ENCODE results near the gene CDH2.

GRCh38 chr18:28043631-28044030 lies 133.3 kb downstream of the CDH2 start:
- TF ChIP-seq CTCF (IDR thresholded peaks at IDR 0.05) (no peak), POLR2AphosphoS5 (IDR thresholded peaks at IDR 0.05; ENCODE audit: insufficient read depth in 1 of 2, low read depth in 1 of 2) (no peak)
